Fibroblast of skin of left quadriceps (primary cell): ENCODE measurements around the gene IGFLR1.
"Not testable (repeated sequence)": the region's sequence is repeated elsewhere in the genome, so short reads cannot be mapped to it uniquely, and the experiment has no call there.

ENCODE experiments used
- DNase-seq, 2 experiments: peaks; one replicate each; pipeline ENCODE4 v3.0.0-alpha.2; 2013; ENCODE audit warnings: low read depth in 2 of 2

IGFLR1 gene

DNA sequence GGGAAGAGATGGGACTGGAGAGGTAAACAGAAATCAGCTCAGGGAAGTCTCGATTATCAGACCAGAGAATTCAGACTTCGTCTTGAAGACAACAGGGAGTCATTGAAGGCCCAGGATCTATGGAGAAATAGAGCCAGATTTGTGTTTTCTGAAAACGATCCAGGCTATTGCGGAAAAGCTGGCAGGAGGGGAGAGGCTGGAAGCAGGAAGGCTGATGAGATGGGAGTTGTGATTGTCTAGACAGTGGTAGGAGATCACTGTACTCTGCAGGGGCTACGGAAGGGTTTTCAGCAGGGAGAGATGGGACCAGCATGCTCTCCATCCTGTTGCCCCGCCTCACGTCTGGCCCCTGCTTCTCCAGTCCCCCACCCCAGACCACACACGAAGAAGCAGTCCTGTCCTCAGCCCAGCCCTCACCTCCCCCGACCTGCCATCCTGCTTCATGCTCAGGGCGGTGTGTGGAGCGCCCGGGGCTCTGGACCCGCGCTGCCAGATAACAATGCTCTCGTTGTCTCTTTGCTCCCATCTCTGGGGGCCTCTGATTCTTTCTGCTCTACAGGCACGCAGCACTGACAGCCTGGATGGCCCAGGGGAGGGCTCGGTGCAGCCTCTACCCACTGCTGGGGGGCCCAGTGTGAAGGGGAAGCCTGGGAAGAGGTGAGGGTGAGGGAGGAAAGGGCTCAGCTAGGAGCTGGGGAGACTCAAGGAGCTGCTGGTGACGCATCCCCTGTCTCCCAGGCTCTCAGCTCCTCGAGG, 35.0 kb upstream of the IGFLR1 start:
- DNase-seq, result no peak

DNA sequence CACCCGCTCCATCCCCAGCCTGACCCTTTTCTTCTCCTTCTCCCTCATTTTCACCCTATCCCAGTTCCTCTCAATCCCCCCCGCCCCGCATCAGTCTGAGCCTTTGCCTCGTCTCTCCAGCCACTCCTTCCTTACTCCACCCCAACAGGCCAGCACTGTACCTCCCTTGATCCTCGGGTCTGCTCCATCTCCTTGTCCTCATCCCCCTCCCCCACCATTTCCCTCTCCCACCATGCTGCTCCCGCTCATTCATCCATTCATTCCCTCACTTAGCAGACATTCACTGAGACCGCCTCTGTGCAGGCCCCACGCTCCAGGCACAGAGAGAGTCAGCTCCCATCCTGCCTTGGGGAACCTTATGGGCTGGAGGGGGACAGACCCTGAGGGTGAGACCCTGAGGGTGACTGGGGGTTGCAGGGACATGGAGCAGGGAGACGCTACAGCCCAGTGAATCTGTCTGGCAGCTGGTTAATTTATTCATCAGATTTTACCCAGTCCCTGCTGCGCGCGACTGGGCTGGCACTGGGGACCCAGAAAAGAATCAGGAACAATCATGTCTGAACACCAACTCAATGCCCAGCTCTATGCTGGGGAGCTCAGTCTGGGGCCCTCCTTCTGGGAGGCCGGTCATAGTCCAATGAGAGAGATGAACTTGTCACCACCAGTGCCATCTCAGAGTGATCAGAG, 34.0 kb upstream of the IGFLR1 start:
- DNase-seq, result no peak

- DNase-seq, result peak; percentile 92
Measured at GRCh38 chr19:35775298-35776101, 33.2 kb upstream of the IGFLR1 start, which contains the start of gene ARHGAP33. ARHGAP33 (plus strand) TSS chr19:35775564; CDS start chr19:35775659, 95 bp downstream.

GRCh38 chr19:35775046-35775297, 32.7 kb upstream of the IGFLR1 start:
- no peak for DNase-seq

GRCh38 chr19:35774274-35775045, 32.2 kb upstream of the IGFLR1 start:
- no peak for DNase-seq

GRCh38 chr19:35773020-35773806, 31.0 kb upstream of the IGFLR1 start:
- DNase-seq, result no peak

- not testable (repeated sequence) for DNase-seq
Measured at GRCh38 chr19:35772362-35772761, 30.1 kb upstream of the IGFLR1 start.

DNA sequence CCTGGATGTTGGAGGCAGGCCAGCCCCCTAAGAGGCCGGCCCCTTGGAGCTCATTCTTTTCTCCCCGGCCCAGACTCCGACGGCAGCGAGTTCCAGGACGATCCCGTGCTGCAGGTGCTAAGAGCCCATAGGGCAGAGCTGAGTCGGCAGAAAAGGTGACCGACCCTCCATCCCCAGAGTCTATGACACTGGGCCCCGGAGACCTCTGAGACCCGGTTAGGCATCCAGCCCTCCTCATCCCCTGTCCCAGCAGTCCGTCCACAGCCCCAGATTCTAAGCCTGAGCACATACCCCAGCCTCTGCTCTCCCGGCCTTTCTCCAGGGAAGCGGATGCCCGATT, 25.8 kb upstream of the IGFLR1 start:
- DNase-seq, result no peak

GRCh38 chr19:35767288-35768081, 25.2 kb upstream of the IGFLR1 start:
- DNase-seq, result no peak

GRCh38 chr19:35766571-35767104, 24.4 kb upstream of the IGFLR1 start:
- DNase-seq, result no peak

DNA sequence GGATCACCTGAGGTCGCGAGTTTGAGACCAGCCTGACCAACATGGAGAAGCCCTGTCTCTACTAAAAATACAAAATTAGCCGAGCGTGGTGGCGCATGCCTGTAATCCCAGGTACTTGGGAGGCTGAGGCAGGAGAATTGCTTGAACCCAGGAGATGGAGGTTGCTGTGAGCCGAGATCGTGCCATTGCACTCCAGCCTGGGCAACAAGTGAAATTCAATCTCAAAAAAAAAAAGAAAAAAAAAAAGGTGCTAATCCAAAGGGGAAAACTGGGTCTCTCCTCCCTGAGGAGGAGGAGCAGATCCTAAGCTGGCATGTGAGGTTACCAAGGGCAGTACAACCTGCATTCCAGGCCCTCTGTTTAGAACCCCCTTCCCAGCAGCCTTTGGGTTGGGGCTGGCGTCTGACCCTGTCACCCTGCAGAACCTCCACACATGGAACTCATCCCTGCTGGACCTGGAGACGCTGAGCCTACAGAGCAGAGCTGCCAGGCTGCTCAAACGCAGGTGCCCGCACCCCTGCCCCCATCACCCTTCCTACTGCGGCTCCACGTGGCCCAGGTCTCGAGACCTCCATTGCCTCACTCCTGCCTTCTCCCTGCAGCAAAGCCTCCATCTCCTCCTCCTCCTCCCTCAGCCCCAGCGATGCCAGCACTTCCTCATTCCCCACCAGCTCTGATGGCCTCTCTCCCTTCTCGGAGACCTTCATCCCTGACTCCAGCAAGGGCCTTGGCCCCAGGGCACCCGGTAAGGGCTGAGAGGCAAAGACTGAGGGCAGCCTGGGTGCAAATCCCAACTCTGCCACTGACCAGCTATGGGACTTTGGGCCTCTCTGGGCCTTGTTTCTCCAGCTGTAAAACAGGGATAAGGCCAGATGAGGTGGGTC, 22.4 kb upstream of the IGFLR1 start:
- no peak for DNase-seq

GRCh38 chr19:35760711-35761349, 18.6 kb upstream of the IGFLR1 start:
- no peak for DNase-seq

GRCh38 chr19:35759697-35760096, 17.4 kb upstream of the IGFLR1 start:
- DNase-seq, result no peak

DNA sequence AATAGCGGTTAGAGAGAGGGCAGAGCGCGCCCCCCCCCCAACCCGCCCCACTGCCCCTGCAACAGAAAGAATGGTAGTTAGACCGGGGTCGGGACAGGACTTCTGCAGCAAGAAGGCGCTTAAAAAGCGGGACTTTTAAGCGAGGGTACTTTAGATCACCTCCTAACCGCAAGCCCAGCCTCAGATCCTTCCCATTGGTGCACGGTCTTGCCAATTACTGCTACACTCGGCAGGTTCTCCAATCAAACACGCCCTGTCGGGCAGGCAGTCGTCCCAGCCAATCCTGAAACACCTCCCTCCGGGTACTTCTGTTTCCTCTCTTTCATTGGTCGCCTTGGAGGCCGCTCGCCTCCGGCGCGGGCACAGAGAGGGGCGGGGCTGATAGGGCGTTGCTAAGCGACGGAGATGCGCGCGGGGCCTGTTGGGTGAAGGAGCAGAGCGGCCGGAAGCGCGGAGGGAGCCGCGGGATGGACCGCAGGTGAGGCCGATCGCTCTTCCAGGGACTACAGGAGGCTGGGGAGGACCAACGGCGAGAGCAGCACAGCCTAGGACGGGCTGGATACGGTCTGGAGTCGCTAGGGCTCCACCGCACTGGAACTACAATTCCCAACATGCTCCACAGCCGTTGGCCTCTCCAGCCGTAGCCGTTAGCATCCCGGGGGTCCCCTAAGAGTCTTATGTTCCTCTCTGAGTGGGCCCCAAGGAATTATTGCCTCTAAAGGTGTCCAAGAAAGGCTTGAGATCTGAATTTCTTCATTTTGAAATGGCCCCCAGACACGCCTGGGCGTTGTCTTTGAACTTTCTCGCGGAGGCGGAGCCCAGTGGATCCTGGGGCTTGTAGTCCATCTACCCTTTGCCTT, 15.7 kb upstream of the IGFLR1 start, which contains the start of gene PROSER3:
Gene PROSER3 (plus strand): TSS at position 428 of the 860 bp plus-strand sequence. CDS start 40 bp downstream, at position 468.
- DNase-seq, result peak; percentile 99 to 100

GRCh38 chr19:35757231-35757748, 15.0 kb upstream of the IGFLR1 start:
- DNase-seq, result peak; percentile 84

DNA sequence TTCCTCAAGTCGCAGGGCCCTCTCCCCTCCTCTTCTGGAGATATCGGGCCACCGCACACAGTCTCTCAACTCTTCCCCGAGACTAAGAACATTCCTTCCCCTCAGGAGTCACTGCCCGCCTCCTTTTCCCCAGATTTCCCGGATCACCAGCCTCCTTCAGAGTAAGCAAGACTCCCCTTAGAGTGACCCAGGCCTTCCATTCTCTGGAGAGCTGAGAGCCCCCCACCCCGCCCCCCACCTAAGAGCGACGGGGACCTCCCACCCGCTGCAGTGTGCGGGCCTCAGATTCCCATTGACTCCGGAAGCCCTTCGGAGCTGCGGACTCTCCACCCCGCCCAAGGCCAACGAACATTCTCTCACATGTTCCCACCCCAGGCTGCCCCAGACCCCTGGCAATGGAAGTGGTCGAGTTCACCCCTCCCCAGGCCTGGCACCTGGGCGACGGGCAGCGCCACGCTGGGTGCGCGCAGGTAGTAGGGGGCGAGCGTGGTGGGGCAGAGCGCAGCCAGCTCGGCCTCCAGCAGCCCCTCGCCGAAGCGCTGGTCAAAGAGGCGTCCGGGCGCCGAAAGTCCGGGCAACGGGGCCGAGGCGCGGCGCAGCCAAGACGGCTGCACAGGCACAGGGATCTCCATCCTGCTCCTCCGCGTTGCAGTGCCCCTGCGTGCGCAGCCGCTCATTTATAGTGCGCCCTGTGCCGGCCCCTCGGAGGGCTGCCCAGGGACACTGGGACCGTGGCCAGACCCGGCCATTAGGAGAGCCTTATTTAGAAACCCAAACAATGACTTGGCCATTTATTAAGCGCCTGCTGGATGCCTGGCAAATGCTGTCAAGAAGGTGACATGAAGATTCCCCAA, 14.4 kb upstream of the IGFLR1 start, which contains the start of gene HSPB6:
Gene HSPB6 (minus strand): TSS at position 653 of the 854 bp plus-strand sequence. CDS start 21 bp downstream, at position 632.
- no peak for DNase-seq
